SU-DHL-6 (cell line): ENCODE data around the gene OLFM2.

Experiments used
- H2AFZ ChIP-seq: fragments of 200-600 bp; sonication (generic); 2 replicates; pipeline ENCODE4 v1.6.1; 2014; ENCODE audit warnings: low read depth, mild to moderate bottlenecking, moderate library complexity, mixed read lengths, antibody characterized with exemption, low read length; ENCODE audit not compliant: severe bottlenecking
- H3F3A ChIP-seq: fragments of 200-600 bp; shearing (Covaris generic); 2 replicates; pipeline ENCODE4 v1.6.0; 2016; ENCODE audit warnings: antibody characterized with exemption, mild to moderate bottlenecking; ENCODE audit not compliant: insufficient read depth
- H3K27ac ChIP-seq: fragments of 200-600 bp; sonication (generic); 2 replicates; pipeline ENCODE4 v1.5.1; 2016; ENCODE audit warnings: low read depth, mild to moderate bottlenecking, low read length, moderate library complexity, mixed read lengths
- H3K27me3 ChIP-seq: fragments of 200-600 bp; sonication (generic), shearing (Covaris generic); 2 replicates; pipeline ENCODE4 v1.6.0; 2014; ENCODE audit warnings: mild to moderate bottlenecking, low read length
- H3K36me3 ChIP-seq: fragments of 200-600 bp; sonication (generic); 2 replicates; pipeline ENCODE4 v1.6.1; 2014; ENCODE audit warnings: mild to moderate bottlenecking, low read length, mixed read lengths
- H3K4me2 ChIP-seq: fragments of 300-600, 200-600 bp; shearing (Covaris generic), sonication (generic); 2 replicates; pipeline ENCODE4 v1.6.0; 2014; ENCODE audit warnings: low read length, low read depth, mild to moderate bottlenecking; ENCODE audit not compliant: poor library complexity, severe bottlenecking
- H3K4me3 ChIP-seq: fragments of 200-600 bp; sonication (generic); 2 replicates; pipeline ENCODE4 v1.5.1; 2014; ENCODE audit warnings: antibody characterized with exemption, low read length, mild to moderate bottlenecking, mixed read lengths; ENCODE audit not compliant: insufficient read depth, poor library complexity, severe bottlenecking
- H3K79me2 ChIP-seq: fragments of 200-600 bp; sonication (generic); 2 replicates; pipeline ENCODE4 v1.6.1; 2014; ENCODE audit warnings: mild to moderate bottlenecking, low read length, moderate library complexity; ENCODE audit not compliant: insufficient read depth
- H3K9ac ChIP-seq: fragments of 200-600 bp; sonication (generic); 2 replicates; pipeline ENCODE4 v1.7.0; 2014; ENCODE audit warnings: mild to moderate bottlenecking, low read length
- H3K9me2 ChIP-seq: fragments of 200-600 bp; sonication (generic); replicated peaks from 2 replicates; pipeline ENCODE4 v1.6.1; 2014; ENCODE audit warnings: low read length; ENCODE audit not compliant: insufficient read depth
- H3K9me3 ChIP-seq: fragments of 200-600 bp; sonication (generic); 2 replicates; pipeline ENCODE4 v1.6.1; 2014; ENCODE audit warnings: low read length, mixed read lengths; ENCODE audit not compliant: insufficient read depth
- H4K20me1 ChIP-seq: fragments of 200-600 bp; sonication (generic); 2 replicates; pipeline ENCODE4 v1.6.1; 2014; ENCODE audit warnings: low read depth, mild to moderate bottlenecking, antibody characterized with exemption, low read length, moderate library complexity, mixed read lengths
- CTCF ChIP-seq: fragments of 200-600 bp; sonication (generic); IDR thresholded peaks from one replicate; pipeline ENCODE4 v1.5.1; 2017; ENCODE audit warnings: antibody characterized with exemption, mild to moderate bottlenecking, low read length, moderate library complexity; ENCODE audit not compliant: insufficient read depth, poor library complexity, severe bottlenecking
- EZH2phosphoT487 ChIP-seq: fragments of 200-600 bp; sonication (generic), shearing (Covaris generic); conservative IDR thresholded peaks from 2 replicates; pipeline ENCODE4 v1.6.1; 2018; ENCODE audit warnings: mild to moderate bottlenecking, antibody characterized with exemption, low read length, moderate library complexity, mixed read lengths

Gene OLFM2

GRCh38 chr19:9883231-9883758, 53.0 kb downstream of the OLFM2 start:
- Histone ChIP-seq H3K79me2 (no peaks in the 10 kb centered on the region), H3K9me2 (no peaks in the 10 kb centered on the region), H3K4me3 (no peak overlapping the region), H3F3A (no peaks in the 10 kb centered on the region), H2AFZ (no peak overlapping the region), H3K36me3 (no peaks in the 10 kb centered on the region), H4K20me1 (no peaks in the 10 kb centered on the region), H3K27me3 (no peaks in the 10 kb centered on the region), H3K9me3 (no peaks in the 10 kb centered on the region), H3K27ac (no peak overlapping the region), H3K4me2 (no peak overlapping the region), H3K9ac (no peak overlapping the region)
- TF ChIP-seq EZH2phosphoT487 (no peak), CTCF (no peak)

- H3K27ac ChIP-seq = no peak overlapping the region
- no peaks in the 10 kb centered on the region for H3F3A ChIP-seq
- H3K4me3 ChIP-seq = no peak overlapping the region
- no peaks in the 10 kb centered on the region for H3K79me2 ChIP-seq
- H4K20me1 ChIP-seq = no peaks in the 10 kb centered on the region
- no peak overlapping the region for H3K4me2 ChIP-seq
- no peaks in the 10 kb centered on the region for H3K27me3 ChIP-seq
- no peak overlapping the region for H3K9ac ChIP-seq
- H3K36me3 ChIP-seq = no peaks in the 10 kb centered on the region
- no peaks in the 10 kb centered on the region for H3K9me2 ChIP-seq
- H3K9me3 ChIP-seq = no peaks in the 10 kb centered on the region
- no peak for TF ChIP-seq EZH2phosphoT487
- TF ChIP-seq CTCF = no peak
- H2AFZ ChIP-seq = no peak overlapping the region
Measured at GRCh38 chr19:9881720-9882119, 54.6 kb downstream of the OLFM2 start.

- no peaks in the 10 kb centered on the region for H3K9me2 ChIP-seq
- H3K4me3 ChIP-seq = no peak overlapping the region
- H4K20me1 ChIP-seq = no peaks in the 10 kb centered on the region
- no peak overlapping the region for H3K27ac ChIP-seq
- no peaks in the 10 kb centered on the region for H3K27me3 ChIP-seq
- no peak overlapping the region for H3K9ac ChIP-seq
- no peak overlapping the region for H2AFZ ChIP-seq
- no peak overlapping the region for H3K4me2 ChIP-seq
- H3F3A ChIP-seq = no peaks in the 10 kb centered on the region
- TF ChIP-seq EZH2phosphoT487 (no peak), CTCF (no peak)
- H3K9me3 ChIP-seq = no peaks in the 10 kb centered on the region
- H3K36me3 ChIP-seq = no peaks in the 10 kb centered on the region
- no peaks in the 10 kb centered on the region for H3K79me2 ChIP-seq
Measured at GRCh38 chr19:9878511-9879196, 57.7 kb downstream of the OLFM2 start.
